HepG2 (cell line): ENCODE results near the gene AGRN. TPM values are rescaled to one million over a fixed set of nuclear protein-coding genes. Genes with fewer than 3 reads are reported as not detected.
A peak's percentile ranks its signal among the peaks of the same experiment; 100 is the strongest.

ENCODE experiments used
- AHDC1 ChIP-seq: sonication (generic); formaldehyde crosslinking; IDR thresholded peaks from 2 replicates; pipeline ENCODE4 v1.5.1; 2020; ENCODE audit warnings: mild to moderate bottlenecking, missing genetic modification reagents, borderline replicate concordance
- E2F5 ChIP-seq: sonication (generic); formaldehyde crosslinking; conservative IDR thresholded peaks from 2 replicates; pipeline ENCODE4 v1.4.0; 2020; ENCODE audit warnings: missing genetic modification reagents
- FLYWCH1 ChIP-seq: sonication (generic); formaldehyde crosslinking; IDR thresholded peaks from 2 replicates; pipeline ENCODE4 v1.8.1; 2023; ENCODE audit warnings: mild to moderate bottlenecking, missing genetic modification reagents
- HIC2 ChIP-seq: sonication (generic); formaldehyde crosslinking; IDR thresholded peaks from 2 replicates; pipeline ENCODE4 v1.9.0; 2022; ENCODE audit warnings: low read depth, missing genetic modification reagents
- HOXA7 ChIP-seq: sonication (generic); formaldehyde crosslinking; IDR thresholded peaks from 2 replicates; pipeline ENCODE4 v1.8.1; 2022; ENCODE audit warnings: mild to moderate bottlenecking, missing genetic modification reagents, moderate library complexity
- IKZF4 ChIP-seq: sonication (generic); formaldehyde crosslinking; IDR thresholded peaks from 2 replicates; pipeline ENCODE4 v1.5.1; 2020; ENCODE audit warnings: borderline replicate concordance, mild to moderate bottlenecking, low read depth, missing genetic modification reagents; ENCODE audit errors: not compliant biosample characterization
- KDM5B ChIP-seq: sonication (generic); formaldehyde crosslinking; IDR thresholded peaks from 2 replicates; pipeline ENCODE4 v1.4.0; 2020; ENCODE audit warnings: missing genetic modification reagents, mild to moderate bottlenecking, borderline replicate concordance
- MEF2D ChIP-seq: sonication (generic); formaldehyde crosslinking; IDR thresholded peaks from 2 replicates; pipeline ENCODE4 v1.5.1; 2020; ENCODE audit warnings: mild to moderate bottlenecking, missing genetic modification reagents
- NR2F6 ChIP-seq, 2 experiments: IDR thresholded peaks; 2 replicates each; pipeline ENCODE4 v1.6.1; 2016; ENCODE audit warnings: antibody characterized with exemption in 1 of 2, mild to moderate bottlenecking in 1 of 2
- SRF ChIP-seq: IDR thresholded peaks from 2 replicates; pipeline ENCODE4 v1.6.1; 2011; ENCODE audit warnings: mild to moderate bottlenecking, low read depth, low read length, moderate library complexity
- TBX3 ChIP-seq: fragments of 450-650 bp; IDR thresholded peaks from 2 replicates; pipeline ENCODE4 v1.6.1; 2017; ENCODE audit warnings: antibody characterized with exemption, mild to moderate bottlenecking, inconsistent platforms, borderline replicate concordance
- TMF1 ChIP-seq: sonication (generic); formaldehyde crosslinking; IDR thresholded peaks from 2 replicates; pipeline ENCODE4 v1.8.1; 2022; ENCODE audit warnings: low read depth, missing genetic modification reagents
- ZFP91 ChIP-seq: sonication (generic); formaldehyde crosslinking; IDR thresholded peaks from 2 replicates; pipeline ENCODE4 v1.9.0; 2022; ENCODE audit warnings: missing genetic modification reagents, mild to moderate bottlenecking, borderline replicate concordance
- ZIK1 ChIP-seq: sonication (generic); formaldehyde crosslinking; IDR thresholded peaks from 2 replicates; pipeline ENCODE4 v1.5.0; 2020; ENCODE audit warnings: mild to moderate bottlenecking, low read depth, missing genetic modification reagents, borderline replicate concordance
- ZNF451 ChIP-seq: sonication (generic); formaldehyde crosslinking; IDR thresholded peaks from 2 replicates; pipeline ENCODE4 v1.5.0; 2020; ENCODE audit warnings: mild to moderate bottlenecking, missing genetic modification reagents
- ZNF552 ChIP-seq: sonication (generic); formaldehyde crosslinking; IDR thresholded peaks from 2 replicates; pipeline ENCODE4 v1.9.0; 2022; ENCODE audit warnings: missing genetic modification reagents, mild to moderate bottlenecking, borderline replicate concordance
- ZNF577 ChIP-seq: sonication (generic); formaldehyde crosslinking; IDR thresholded peaks from 2 replicates; pipeline ENCODE4 v1.4.0; 2020; ENCODE audit warnings: mild to moderate bottlenecking, low read depth, missing genetic modification reagents, borderline replicate concordance
- ZNF788 ChIP-seq: sonication (generic); formaldehyde crosslinking; IDR thresholded peaks from 2 replicates; pipeline ENCODE4 v1.5.0; 2020; ENCODE audit warnings: mild to moderate bottlenecking, missing genetic modification reagents, borderline replicate concordance
- polyA plus RNA-seq, 8 experiments: library from polyadenylated mRNA; depleted of rRNA in 3 of 8; stranded (reverse) in 7 of 8; unstranded in 1 of 8; fragments of >200 nt; fragmentation: Illumina TruSeq in 4 of 8; extraction: Trizol in 4 of 8; gene quantifications; 2 replicates each; pipeline versions ENCODE4 v1.2.1 to v1.2.3, GENCODE V29; 2011 to 2016; ENCODE audit warnings: low read depth in 4 of 8, missing spikeins in 1 of 8, mixed read lengths in 1 of 8; ENCODE audit not compliant: insufficient read depth in 1 of 8
- total RNA-seq, 5 experiments: library from RNA; depleted of rRNA; stranded (reverse); fragments of >200 nt; fragmentation: Illumina TruSeq; extraction: Trizol; gene quantifications; 2 replicates each; pipeline ENCODE4 v1.2.3, GENCODE V29; 2016; ENCODE audit warnings: low read depth in 1 of 5

Gene AGRN
- total and polyA plus RNA-seq, 2 of the 13 experiments (the other 11 are each of a cell fraction or from before 2014, with no cell fraction given) = 29.8 to 65.2 TPM

DNA sequence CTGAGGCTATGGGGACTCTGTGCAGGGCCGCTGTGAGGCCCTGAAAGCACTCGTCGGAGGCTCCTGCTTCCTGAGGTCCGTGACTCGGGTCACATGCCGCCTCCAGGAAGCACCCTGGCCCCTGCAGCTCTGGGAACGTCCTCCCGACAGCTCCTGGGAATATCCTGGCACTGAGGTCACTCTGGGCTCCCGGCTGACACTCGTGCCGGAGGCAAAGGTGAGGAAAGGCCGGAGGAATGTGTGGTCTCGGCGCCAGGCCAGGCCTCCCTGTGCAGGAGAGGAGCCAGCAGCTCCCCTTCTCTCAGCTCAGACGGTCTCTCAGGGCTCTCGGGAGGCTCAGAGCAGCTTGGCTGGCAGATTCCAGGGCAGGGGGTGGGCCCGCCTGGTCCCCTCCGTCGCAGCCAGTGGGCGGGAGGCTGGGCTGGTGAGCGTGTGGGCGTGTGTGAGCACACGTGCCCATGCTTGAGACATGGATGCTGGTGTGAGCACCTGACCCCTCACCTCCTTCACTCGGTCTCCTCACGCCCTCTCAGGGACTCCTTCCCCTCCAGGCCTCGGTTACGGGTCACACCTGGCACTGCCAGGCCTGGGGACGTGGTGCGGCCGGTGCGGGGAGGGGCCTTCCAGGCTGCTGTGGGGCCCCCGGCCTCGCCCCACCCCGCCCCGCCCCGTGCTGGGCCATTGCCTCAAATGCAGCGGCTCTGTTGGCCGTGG lies 59.6 kb downstream of the AGRN start (continued):
- TF ChIP-seq ZFP91 (CRISPR knock-in tag) (peak; percentile 64; the same call in 1 of the 2 replicates), HOXA7 (CRISPR knock-in tag) (no peak), AHDC1 (CRISPR knock-in tag) (no peak), NR2F6 (IDR thresholded peaks at IDR 0.05) (0 out of 2 replicates have a peak, but pooled peaks have one; percentile 23), NR2F6 (CRISPR knock-in tag; IDR thresholded peaks at IDR 0.05) (peak; percentile 59), IKZF4 (CRISPR knock-in tag) (peak; percentile 81), KDM5B (peak; percentile 90), ZIK1 (CRISPR knock-in tag) (no peak), HIC2 (CRISPR knock-in tag) (peak; percentile 71; the same call in 1 of the 2 replicates), E2F5 (CRISPR knock-in tag) (no peak), SRF (no peak), TMF1 (CRISPR knock-in tag) (peak; percentile 79; the same call in 1 of the 2 replicates), TBX3 (peak; percentile 30; the same call in 1 of the 2 replicates), FLYWCH1 (CRISPR knock-in tag) (peak; percentile 86; the same call in 1 of the 2 replicates), MEF2D (CRISPR knock-in tag) (peak; percentile 74), ZNF552 (no peak), ZNF451 (CRISPR knock-in tag) (peak; percentile 42; the same call in 1 of the 2 replicates), ZNF788 (peak; percentile 59), ZNF577 (CRISPR knock-in tag) (no peak)
